Lower lobe of right lung (tissue), 2 donors: ENCODE results near the gene MS4A8. TPM values are rescaled to one million over a fixed set of nuclear protein-coding genes. Genes with fewer than 3 reads are reported as not detected.

Experiments
- ATAC-seq, 2 donors: fragments of 200-7000 bp; cut with Tn5 transposase; one replicate each; pipeline ENCODE4 v1.9.1; 2020 to 2022; ENCODE audit warnings: mild to moderate bottlenecking in 2 of 2, moderate library complexity in 2 of 2
- DNase-seq: peaks from one replicate; pipeline ENCODE4 v3.0.0-alpha.2; 2020
- H3K27ac ChIP-seq: fragments of 200-600 bp; one replicate; pipeline ENCODE4 v1.8.0; 2022
- H3K27me3 ChIP-seq: fragments of 200-600 bp; one replicate; pipeline ENCODE4 v1.8.0; 2022; ENCODE audit warnings: low read depth
- H3K36me3 ChIP-seq: fragments of 200-600 bp; one replicate; pipeline ENCODE4 v1.8.0; 2022; ENCODE audit warnings: mild to moderate bottlenecking
- H3K4me1 ChIP-seq: fragments of 200-600 bp; one replicate; pipeline ENCODE4 v1.8.0; 2022
- H3K4me3 ChIP-seq: fragments of 200-600 bp; one replicate; pipeline ENCODE4 v1.8.0; 2022; ENCODE audit warnings: mild to moderate bottlenecking
- H3K9me3 ChIP-seq: fragments of 200-600 bp; one replicate; pipeline ENCODE4 v1.8.0; 2022
- CTCF ChIP-seq: fragments of 200-600 bp; IDR thresholded peaks from one replicate; pipeline ENCODE4 v1.8.0; 2022; ENCODE audit warnings: antibody characterized with exemption, mild to moderate bottlenecking
- intact Hi-C: fragments of 100-400 bp; cut with DNase I; formaldehyde crosslinking; loops from one replicate; pipeline ENCODE4 v1.11.0; 2022
- total RNA-seq: library from RNA; stranded (reverse); fragmentation: NEBNext Ultra II Directional; extraction: Animal tissue kit (Norgen Biotek cat#: 25700); gene quantifications from one replicate; pipeline ENCODE4 v1.2.1, GENCODE V29; 2021
- donor health status: DM: no; HTN: yes; CAD: no; lungs with severe emphysema.

Gene MS4A8
- total RNA-seq, 1 donor from 2014 or later = 33.5 TPM

DNA sequence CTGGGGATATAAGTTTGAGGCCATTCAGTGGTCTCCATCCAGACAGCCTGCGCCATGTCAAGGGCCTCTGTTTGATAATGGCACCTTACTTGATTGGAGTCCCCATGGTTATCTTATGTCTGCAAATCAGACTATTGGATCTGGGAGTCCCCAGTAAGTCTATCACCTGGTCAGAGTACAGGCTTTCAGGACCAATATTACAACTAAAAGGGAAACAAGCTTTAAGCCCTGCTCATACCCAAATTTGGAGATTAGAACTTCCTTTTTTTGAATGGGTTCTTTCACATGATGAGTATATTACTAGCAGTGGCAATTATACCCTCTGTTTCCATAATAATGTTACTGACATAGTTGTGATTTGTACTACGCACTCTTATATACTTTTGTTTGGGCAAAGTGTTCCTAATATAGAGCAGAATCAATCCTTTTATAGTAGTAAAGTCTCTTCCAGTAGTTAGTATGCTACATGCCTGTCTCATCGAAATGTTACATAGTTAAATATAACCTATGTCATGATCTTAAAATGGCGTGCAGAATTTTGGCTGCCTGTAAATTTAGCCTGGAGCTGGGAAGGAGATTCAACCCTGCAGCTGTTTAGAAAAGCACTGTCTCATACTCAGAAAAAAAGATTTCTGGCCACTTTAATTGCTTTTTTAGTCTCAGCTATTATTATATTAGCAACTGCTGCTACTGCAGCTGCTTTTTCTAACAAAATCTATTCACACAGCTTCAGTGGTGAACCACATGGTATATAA is 62.2 kb downstream of the MS4A8 start:
- no peak overlapping the region for H3K27ac ChIP-seq
- H3K4me3 ChIP-seq = peak overlapping the region; percentile 3
- TF ChIP-seq CTCF = no peak
- H3K27me3 ChIP-seq = peaks cover 6% of the 10 kb centered on the region
- no peaks in the 10 kb centered on the region for H3K9me3 ChIP-seq
- no peak for DNase-seq
- no peak for ATAC-seq
- peaks cover 3% of the 10 kb centered on the region for H3K4me1 ChIP-seq
- intact Hi-C loops = no loop called here
- no peaks in the 10 kb centered on the region for H3K36me3 ChIP-seq

GRCh38 chr11:60762851-60763691 is 63.7 kb downstream of the MS4A8 start:
- Histone ChIP-seq H3K9me3 (no peaks in the 10 kb centered on the region), H3K4me3 (peak overlapping the region; percentile 15), H3K27ac (no peak overlapping the region), H3K36me3 (no peaks in the 10 kb centered on the region), H3K4me1 (peaks cover 3% of the 10 kb centered on the region), H3K27me3 (peaks cover 6% of the 10 kb centered on the region)
- intact Hi-C loops = no loop called here
- no peak for TF ChIP-seq CTCF
- DNase-seq (no peak), ATAC-seq (peak; percentile 82 to 86)

DNA sequence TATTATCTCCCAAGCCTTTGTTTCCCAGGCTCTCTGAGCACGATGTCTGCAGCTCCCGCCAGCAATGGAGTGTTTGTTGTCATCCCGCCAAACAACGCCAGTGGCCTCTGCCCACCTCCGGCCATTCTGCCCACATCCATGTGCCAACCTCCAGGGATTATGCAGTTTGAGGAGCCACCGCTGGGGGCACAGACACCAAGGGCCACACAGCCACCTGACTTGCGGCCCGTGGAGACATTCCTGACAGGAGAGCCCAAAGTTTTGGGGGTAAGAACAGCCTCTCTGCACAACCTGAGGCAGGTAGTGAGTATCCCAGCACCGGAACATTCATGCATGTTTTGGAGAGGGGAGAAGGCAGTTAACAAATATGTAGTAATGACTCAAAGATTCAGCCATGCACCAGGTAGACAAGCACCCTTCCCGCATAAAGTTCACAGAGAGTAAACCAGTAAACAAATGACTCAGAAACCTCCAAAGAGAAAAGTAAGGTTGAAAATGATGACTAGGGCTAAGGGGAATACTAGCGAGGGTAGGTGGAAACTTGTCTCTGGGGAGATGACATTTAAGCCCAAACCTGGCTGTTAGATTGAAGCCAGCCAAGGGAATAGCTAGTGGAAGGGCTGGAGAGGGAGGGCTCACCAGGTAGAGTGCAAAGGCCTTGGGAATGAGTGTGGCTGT is 64.4 kb downstream of the MS4A8 start:
- H3K9me3 ChIP-seq = no peaks in the 10 kb centered on the region
- H3K36me3 ChIP-seq = no peaks in the 10 kb centered on the region
- peak; percentile 9 for TF ChIP-seq CTCF
- intact Hi-C loops = no loop called here
- H3K4me1 ChIP-seq = peaks cover 3% of the 10 kb centered on the region
- no peak overlapping the region for H3K27ac ChIP-seq
- DNase-seq = no peak
- H3K27me3 ChIP-seq = peaks cover 6% of the 10 kb centered on the region
- peak overlapping the region; percentile 15 for H3K4me3 ChIP-seq
- peak; percentile 53 to 59 for ATAC-seq

DNA sequence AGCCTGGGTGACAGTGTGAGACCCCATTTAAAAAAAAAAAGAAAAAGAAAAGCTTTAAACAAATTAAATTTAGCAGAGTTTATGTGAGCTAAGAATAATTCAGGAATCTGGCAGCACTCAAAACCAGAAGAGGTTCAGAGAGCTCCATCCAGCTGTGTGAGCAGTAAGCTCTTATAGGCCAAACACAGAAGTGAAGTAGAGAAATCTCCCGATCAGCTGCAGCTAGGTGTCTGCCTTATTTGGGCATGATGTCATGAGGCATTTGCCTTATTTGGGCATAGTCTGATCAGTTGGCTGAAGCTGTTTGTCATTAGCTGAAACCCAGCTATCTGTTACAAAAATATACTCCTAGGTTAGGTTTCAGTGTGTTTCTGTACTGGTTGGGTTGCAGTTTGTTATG is 65.5 kb downstream of the MS4A8 start:
- no peak overlapping the region for H3K27ac ChIP-seq
- H3K4me3 ChIP-seq = no peak overlapping the region
- ATAC-seq = no peak
- intact Hi-C loops = no loop called here
- no peaks in the 10 kb centered on the region for H3K4me1 ChIP-seq
- TF ChIP-seq CTCF = no peak
- H3K27me3 ChIP-seq = peaks cover 6% of the 10 kb centered on the region
- DNase-seq = no peak
- H3K36me3 ChIP-seq = no peaks in the 10 kb centered on the region
- H3K9me3 ChIP-seq = no peaks in the 10 kb centered on the region

- no peaks in the 10 kb centered on the region for H3K4me1 ChIP-seq
- no peaks in the 10 kb centered on the region for H3K9me3 ChIP-seq
- H3K36me3 ChIP-seq = no peaks in the 10 kb centered on the region
- no peak overlapping the region for H3K27ac ChIP-seq
- intact Hi-C loops = no loop called here
- no peak overlapping the region for H3K4me3 ChIP-seq
- TF ChIP-seq CTCF = no peak
- ATAC-seq = no peak
- peaks cover 6% of the 10 kb centered on the region for H3K27me3 ChIP-seq
- no peak for DNase-seq
These were observed 65.9 kb downstream of the MS4A8 start for GRCh38 chr11:60765355-60765754.
